Lower leg skin (tissue), 4 donors: ENCODE data around the gene CDK8. TPM values are rescaled to one million over a fixed set of nuclear protein-coding genes. Genes with fewer than 3 reads are reported as not detected.

Source experiments
- DNase-seq, 2 donors: peaks; one replicate each; pipeline ENCODE4 v3.0.0-alpha.2; 2019; ENCODE audit warnings: low spot score in 2 of 2
- H3K4me3 ChIP-seq: fragments of 200-600 bp; sonication (generic); 2 replicates; pipeline ENCODE4 v1.5.1; 2017; ENCODE audit warnings: mild to moderate bottlenecking, low read depth; ENCODE audit not compliant: poor library complexity, severe bottlenecking
- CTCF ChIP-seq, 3 donors: fragments of 450-650 bp; IDR thresholded peaks; one replicate each; pipeline ENCODE4 v1.5.1; 2016; ENCODE audit warnings: antibody characterized with exemption in 3 of 3, mild to moderate bottlenecking in 3 of 3, moderate library complexity in 2 of 3
- POLR2A ChIP-seq, 2 donors: fragments of 450-650 bp; IDR thresholded peaks; one replicate each; pipeline ENCODE4 v1.6.1; 2016 to 2017; ENCODE audit warnings: antibody characterized with exemption in 2 of 2, mild to moderate bottlenecking in 1 of 2, moderate library complexity in 1 of 2
- WGBS, 2 donors: methylation state at CpG; one replicate each; pipeline ENCODE4 v1.1.5; 2018; 5-methylcytosine and 5-hydroxymethylcytosine counted together
- intact Hi-C: fragments of 100-400 bp; cut with DNase I; formaldehyde crosslinking; loops from one replicate; pipeline ENCODE4 v1.15.0; 2023; ENCODE audit warnings: low total_unique reads
- total RNA-seq, 4 donors: library from RNA; depleted of rRNA; stranded (reverse); fragments of >200 nt; gene quantifications; one replicate each; pipeline ENCODE4 v1.1.0, GENCODE V29; 2016

CDK8 gene
- total RNA-seq, 4 donors from 2014 or later = 7.4 to 11.5 (median 10.4) TPM

- TF ChIP-seq POLR2A (IDR thresholded peaks at IDR 0.05) = no peak
- TF ChIP-seq CTCF (IDR thresholded peaks at IDR 0.05) = no peak
- no peak overlapping the region for H3K4me3 ChIP-seq
- intact Hi-C loops = no loop called here
- WGBS, 2 donors = 84 to 88% methylated on average over 2 of the region's 2 CpGs
- no peak for DNase-seq
Measured at GRCh38 chr13:26380930-26381329, 127.0 kb downstream of the CDK8 start.

GRCh38 chr13:26382366-26382765, 128.4 kb downstream of the CDK8 start:
- no peak overlapping the region for H3K4me3 ChIP-seq
- 73 to 75% methylated on average over 2 of the region's 2 CpGs for WGBS, 2 donors
- TF ChIP-seq POLR2A (IDR thresholded peaks at IDR 0.05) (no peak), CTCF (IDR thresholded peaks at IDR 0.05) (no peak)
- no peak for DNase-seq
- intact Hi-C loops = no loop called here

GRCh38 chr13:26382835-26383234, 128.9 kb downstream of the CDK8 start:
- TF ChIP-seq POLR2A (IDR thresholded peaks at IDR 0.05) (no peak), CTCF (IDR thresholded peaks at IDR 0.05) (no peak)
- H3K4me3 ChIP-seq = no peak overlapping the region
- no peak for DNase-seq
- intact Hi-C loops = no loop called here
- 96 to 97% methylated on average over 4 of the region's 4 CpGs for WGBS, 2 donors

GRCh38 chr13:26384587-26384986, 130.7 kb downstream of the CDK8 start:
- intact Hi-C loops = no loop called here

DNA sequence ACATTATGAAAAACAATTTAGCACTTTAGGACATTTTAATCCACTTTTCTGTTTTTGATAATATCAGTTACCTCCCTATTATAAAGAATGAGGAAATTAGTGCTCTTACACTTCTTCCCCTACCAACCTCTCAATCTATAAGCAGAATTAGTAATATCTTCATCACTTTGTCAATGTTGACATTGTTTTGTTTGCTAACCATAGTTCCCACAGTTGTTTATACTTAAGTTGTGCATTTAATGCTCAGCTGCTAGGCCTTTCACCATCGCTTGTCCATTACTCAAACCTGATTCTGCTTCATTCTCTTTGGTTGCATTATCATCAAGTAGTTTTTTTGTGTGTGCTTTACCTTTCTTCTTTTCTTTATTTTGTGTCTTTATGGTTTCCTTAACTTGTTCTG, 132.1 kb downstream of the CDK8 start:
- no peak for DNase-seq
- intact Hi-C loops = no loop called here
- H3K4me3 ChIP-seq = no peak overlapping the region
- 100% methylated on average over 1 of the region's 1 CpG for WGBS, 2 donors
- TF ChIP-seq POLR2A (IDR thresholded peaks at IDR 0.05) (no peak), CTCF (IDR thresholded peaks at IDR 0.05) (no peak)

More at GRCh38 chr13:26384587-26384986, 130.7 kb downstream of the CDK8 start:
- TF ChIP-seq CTCF (IDR thresholded peaks at IDR 0.05) = no peak
- TF ChIP-seq POLR2A (IDR thresholded peaks at IDR 0.05) = no peak
- no peak for DNase-seq
- no peak overlapping the region for H3K4me3 ChIP-seq
- 67 to 76% methylated on average over 1 of the region's 1 CpG for WGBS, 2 donors

GRCh38 chr13:26390203-26390602, 136.3 kb downstream of the CDK8 start:
- no peak for TF ChIP-seq CTCF (IDR thresholded peaks at IDR 0.05)
- no peak for TF ChIP-seq POLR2A (IDR thresholded peaks at IDR 0.05)
- no peak for DNase-seq
- 90 to 93% methylated on average over 3 of the region's 3 CpGs for WGBS, 2 donors
- intact Hi-C loops = no loop called here
- no peak overlapping the region for H3K4me3 ChIP-seq
